GM18858 (cell line): ENCODE data around the gene MAP6.

ENCODE experiments used
- ATAC-seq: cut with Tn5 transposase; IDR thresholded peaks from one replicate; pipeline ENCODE4 v1.9.1; 2021; ENCODE audit not compliant: unreplicated experiment

The MAP6 gene

DNA sequence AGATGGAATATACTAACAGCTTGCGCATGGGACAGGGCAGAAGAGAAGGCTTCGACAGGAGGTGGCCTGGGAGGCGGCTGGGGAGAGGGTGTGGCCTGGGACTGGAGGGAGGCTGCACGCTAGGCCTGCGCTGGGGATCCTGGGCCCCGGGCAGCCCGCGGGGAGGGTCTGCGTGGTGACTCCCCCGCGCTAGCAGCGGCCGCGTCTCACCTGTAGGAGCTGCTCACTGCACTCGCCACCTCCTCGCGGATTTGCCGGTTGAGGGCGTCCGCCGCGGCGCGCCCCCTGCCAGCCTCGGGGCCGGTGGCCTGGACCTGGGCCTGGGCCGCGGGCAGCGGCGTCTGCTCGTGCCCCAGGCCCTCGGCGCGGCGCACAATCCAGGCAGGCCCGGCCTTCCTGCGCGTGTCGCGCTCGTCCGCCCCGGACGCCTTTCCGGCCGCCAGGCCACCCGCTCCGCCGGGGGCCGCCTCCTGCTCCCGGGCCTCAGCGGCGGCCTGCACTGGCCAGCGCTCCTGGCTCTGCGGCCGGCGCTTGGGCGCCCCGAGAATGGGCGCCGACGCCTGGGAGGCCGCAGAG lies 1.5 kb downstream of the MAP6 start:
- no peak for ATAC-seq

DNA sequence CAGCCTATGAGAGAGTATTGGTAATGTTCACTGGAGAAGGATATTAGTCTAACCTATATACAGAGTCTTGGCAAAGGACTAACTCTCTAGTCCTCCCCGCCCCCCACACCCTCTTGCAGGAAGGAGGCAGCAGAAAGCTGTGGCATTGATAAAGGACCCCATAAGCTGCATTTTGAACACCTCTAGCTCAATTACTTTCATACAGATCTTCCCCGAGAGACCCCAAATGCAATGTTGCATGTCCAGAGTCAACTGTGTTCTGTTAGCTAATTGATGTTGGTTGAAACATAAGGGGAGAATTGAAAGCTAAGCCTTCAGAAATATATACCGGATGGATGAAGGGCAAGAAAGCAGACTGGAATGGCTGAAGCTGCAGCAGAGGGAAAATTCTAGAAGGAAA lies 2.8 kb downstream of the MAP6 start:
- no peak for ATAC-seq

DNA sequence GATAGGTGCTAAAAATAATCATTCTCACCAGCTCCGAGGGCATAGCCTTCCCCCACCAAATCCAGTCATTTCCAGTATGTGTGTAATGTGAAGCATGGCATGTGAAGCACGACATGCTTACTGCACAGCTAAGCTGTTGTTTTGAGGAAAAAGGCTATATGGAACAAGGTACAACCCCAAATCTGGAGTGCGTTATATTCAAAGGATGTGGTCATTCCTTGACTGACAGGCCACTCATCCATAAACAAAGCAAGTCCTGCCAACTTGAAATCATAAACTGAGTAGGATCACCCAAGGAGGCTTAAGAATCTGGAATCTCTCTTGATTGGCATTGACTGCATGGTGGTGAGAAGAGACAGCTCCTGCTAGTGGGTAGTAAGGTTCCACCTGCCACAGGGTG lies 3.7 kb downstream of the MAP6 start:
- ATAC-seq = no peak

DNA sequence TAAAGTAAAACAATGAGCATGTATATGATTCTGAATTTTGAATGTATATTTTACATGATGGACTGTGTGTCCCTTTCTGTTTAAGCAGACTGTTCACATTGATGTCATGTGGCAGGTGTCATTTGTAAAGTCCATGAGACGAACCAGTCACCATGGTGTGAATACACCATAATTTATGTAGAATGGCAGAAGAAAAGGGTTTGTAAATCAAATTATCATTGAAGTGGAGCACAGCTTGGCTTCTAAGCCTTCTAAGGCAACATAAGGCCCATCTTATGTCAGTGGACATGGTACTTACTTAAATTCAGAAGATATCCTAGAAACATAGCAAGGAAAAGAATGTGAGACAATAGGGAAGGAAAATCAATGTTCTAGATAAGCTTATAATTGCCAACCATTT lies 4.4 kb downstream of the MAP6 start:
- ATAC-seq = no peak

DNA sequence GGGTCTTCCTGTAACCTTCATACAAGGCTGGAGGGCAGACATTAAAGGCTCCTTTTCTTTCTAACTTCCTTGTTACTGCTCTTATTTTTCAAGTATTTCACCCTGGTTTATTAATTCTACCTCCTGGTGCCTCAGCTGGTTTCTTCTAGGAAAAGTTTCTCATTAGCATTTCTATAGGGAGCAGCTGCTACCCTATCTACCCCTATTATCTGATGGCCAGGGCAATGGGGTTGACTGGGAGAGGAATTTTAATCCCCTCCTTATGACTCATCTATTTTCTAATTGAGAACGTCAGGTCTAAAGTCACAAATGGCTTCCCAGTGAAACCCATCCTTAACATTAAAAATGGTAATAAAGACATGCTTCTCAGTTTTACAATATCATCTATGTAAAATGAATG lies 5.0 kb downstream of the MAP6 start:
- no peak for ATAC-seq

DNA sequence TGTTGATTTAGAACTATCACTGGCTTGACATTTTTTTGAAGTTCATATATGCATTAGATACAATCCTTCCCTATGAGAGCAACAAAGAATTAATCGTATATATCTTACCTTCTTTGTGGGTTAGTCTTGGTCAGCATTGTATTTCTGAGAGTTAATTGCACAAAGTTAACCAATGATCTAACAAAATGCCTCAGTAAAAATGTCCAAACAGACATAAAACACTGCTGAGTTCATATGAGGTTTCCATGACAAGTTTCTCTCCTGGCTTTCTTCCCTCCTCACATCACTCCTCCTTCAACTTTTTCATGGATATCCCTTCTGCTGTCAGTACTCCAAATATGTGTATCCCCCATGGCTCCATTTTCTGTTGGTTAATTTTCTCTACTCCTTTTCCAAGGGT lies 9.0 kb downstream of the MAP6 start:
- no peak for ATAC-seq

DNA sequence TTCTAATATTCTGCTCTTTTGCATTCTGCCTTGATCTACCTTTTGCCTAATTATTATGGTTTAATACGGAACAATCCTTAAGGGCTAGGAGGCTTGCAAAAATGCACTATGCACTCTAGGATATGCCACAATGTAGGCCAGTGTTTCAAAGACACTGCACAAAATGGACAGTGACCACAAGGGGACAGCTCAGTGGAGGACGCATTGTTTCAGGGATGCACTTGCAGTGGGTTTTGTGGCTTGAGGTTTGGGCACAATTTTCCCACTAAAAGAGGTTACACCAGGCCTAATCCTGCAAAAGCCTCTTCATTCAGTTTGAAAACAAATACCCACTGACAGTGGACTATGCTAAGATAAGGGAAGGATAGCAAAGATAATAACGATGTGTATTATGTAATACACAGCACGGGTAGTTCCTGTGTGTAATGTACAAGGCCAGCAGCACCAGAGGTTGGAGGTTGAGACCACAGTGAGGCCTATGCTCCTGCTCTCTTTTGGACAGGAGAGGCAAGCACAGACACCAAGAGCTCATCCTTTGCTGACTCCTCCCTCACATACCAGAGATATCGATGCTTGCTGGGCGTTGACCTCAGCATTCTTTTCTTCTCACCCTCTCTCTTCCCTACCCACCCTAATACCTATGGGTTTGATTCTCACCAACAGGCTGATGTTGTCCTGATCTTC lies 12.7 kb downstream of the MAP6 start:
- no peak for ATAC-seq

DNA sequence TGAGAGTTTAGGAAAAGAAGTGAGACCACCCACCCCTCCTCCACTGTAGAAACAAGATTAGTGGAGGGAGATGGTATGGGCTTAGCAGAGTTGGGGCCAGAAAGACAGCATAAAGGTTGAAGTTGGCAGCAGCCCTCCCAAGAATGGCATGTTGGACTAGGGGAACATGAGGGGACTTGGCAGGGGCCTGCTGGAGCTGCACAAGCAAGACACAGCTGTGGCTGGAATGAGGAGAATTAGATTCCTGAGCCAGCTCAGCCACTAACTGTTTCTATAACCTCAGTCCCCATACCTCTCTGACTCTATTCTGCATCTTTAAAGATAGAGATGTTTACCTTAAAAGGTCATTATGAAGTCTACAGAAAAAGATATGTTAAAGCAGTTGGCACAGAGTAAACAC lies 13.2 kb downstream of the MAP6 start:
- ATAC-seq = no peak

DNA sequence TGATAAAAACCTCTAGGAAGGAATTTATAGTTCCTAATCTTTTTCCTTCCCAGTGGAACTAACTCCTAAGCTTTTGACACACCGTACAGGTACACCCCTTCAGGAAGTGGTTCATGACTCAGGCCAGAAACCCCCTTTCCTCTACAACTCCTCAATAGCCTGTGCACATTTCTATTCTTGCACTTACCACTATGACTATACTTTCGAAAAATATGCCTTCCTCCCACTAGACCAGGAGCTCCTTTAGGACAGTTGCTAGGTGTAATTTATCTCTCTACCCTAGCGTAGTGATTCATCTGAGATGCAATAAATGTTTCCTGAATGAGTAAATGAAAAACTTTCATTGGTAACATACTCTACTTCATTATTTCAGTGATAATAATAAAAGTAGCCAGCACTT lies 14.5 kb downstream of the MAP6 start:
- peak; percentile 74 for ATAC-seq

DNA sequence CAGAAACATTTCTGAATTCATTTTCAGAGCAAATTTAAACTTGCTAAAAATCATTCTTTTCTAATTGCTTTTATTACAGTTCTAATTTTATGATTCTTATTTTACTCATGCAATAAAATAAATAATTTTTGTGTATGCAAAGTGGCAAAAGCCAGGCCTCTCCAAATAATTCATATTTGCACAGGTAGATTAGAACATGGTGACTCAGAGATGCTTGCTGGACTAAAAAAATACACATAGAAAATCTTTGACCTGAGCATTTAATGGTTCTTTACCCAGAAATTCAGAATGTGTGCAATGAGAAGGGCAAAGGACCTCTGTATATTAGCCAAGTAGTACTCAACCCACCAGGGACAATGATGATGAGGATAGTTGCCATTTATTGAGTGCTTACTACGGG lies 15.3 kb downstream of the MAP6 start:
- ATAC-seq = no peak

DNA sequence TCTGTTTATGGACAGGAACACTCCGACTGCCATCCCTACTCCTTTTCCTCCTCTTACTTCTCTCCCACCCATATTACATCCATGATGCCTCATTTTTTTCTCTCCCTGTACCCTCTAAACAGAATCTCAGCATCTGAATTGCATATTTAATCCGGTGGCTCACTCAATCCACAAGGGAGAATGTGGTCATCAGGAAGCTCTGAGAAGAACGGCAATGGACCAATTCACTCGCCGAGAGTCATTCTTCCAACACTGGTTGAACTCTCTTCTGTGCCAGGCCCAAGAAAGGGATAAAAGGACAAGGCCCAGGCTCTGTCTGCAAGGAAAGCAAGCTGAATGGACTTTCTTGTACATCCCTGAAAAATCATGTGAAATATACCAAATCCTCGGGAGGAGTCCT lies 15.9 kb downstream of the MAP6 start:
- no peak for ATAC-seq

DNA sequence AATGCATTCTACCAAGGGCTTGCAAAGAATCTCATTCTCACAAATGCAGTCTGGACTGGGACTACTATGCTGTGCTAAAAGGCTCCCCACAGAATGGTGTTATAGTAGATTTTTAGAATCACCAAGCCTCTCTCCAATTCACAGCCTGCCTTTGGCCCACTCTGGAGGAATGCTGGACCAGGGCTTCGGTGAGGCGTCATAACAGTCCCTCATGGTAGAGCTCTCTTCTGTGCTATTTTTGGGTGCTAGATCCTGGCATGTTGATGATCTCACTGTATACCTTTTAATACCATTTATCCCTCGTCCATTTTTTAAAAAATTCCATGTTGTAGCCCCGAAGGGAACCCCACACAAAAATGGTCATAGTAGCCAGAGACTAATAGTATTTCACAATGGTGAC lies 17.6 kb downstream of the MAP6 start:
- ATAC-seq = no peak

DNA sequence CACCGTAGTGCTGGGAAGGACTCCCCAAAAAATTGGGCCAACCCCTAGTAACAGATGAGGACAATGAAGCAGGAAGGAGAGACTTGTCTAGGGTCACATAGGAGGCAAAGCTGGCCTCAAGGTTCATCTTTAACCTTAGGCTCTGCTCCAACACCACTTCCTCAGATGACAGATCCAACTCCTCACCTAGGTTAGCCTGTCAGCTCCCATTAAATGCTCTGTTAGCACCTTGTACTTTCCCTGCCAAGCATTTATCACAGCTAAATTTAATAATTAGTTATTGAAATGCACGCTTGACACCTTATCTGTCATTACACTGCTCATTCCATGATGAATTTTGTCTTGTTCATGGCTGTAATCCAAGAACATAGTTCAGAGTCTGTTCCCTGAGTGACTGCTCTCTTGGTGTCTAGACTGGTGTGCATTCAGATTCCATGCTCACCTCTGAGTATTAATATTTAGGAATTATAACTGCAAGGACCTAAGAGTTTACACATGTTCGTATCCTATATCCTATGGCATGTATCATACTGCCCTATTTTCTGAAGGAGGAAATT lies 18.6 kb downstream of the MAP6 start:
- ATAC-seq = no peak

DNA sequence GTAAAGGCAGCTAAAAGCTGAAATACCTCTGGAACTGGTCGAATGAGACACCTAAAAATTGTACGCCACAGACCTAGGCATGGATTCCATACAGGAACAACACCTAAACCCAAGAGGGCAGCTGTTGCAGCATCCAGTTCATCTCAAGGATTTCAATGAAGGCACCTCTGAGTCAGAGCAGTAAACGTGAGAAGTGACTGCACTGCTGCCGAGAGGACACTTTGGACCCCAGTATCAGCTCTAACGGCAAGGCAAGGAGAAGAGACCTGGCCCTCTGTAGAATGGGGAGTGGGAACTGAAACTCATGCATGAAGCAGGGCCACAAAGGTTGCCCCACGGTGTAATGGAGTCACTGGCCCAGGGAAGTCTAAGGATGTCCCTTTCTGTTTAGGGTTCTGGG lies 23.9 kb downstream of the MAP6 start:
- no peak for ATAC-seq

DNA sequence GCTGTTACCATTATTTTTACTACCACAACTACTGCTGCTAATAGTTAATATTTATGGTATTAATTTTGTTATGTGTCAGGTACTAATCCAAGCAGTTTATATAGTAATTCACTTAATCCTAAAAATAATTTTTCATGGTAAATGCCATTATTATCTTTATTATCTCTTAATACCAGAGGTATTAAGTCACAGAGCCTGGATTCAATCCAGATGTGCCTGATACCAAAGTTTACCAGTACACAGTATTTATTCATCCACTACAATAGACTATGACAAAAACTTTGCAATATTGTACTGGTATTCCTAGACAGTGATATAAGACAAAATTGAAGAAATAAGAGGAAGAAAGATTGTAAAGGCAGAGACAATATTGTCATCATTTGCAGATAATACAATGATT lies 24.5 kb downstream of the MAP6 start:
- no peak for ATAC-seq

DNA sequence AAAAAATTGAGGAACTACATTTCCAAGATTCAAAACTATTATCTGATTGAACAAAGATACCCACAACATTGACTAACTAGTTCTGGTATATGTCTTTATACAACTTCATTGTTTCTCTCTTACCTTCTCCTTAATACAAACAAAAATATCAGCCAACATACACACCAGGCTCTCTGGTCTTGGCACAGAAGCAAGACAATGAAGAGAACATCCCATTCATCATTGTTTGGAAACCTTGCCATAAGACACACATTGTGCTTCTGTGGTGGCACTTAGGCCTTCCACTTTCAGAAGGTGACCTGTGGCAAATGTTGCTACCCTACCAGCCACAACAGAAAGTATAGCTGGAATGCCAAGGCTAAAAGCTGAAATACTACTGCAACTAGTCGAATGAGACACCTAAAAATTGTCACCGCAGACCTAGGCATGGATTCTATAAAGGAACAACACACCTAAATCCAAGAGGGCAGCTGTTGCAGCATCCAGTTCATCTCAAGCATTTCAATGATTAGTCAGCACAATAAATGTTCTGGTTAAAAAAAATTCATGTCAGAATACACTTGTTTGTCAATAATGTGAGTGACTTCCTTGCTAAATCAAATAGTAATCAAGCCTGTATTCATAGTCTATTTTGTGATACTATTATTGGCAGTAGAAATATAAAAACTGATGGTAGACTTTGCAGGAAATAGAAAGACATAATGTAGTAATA lies 26.3 kb downstream of the MAP6 start:
- no peak for ATAC-seq

DNA sequence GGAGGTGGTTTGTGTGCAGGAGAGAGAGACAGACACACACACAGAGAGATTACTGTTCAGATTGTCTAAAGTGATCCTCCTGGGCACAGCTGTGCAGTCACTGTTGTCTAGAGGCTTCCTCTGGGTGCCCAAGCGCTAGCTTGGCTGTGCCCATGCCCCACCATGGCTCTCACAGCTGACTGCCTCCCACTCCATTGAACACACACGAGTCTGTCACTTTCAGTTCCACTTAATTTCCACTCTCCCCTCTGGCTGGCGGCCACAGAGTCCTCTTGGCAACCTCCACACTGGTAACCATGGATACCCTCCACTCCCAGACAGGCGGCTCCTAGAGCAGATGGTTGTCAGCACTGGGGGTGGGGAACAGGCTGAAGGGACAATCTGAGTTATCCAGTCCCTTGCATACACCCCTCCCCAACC lies 29.1 kb downstream of the MAP6 start:
- ATAC-seq = no peak

DNA sequence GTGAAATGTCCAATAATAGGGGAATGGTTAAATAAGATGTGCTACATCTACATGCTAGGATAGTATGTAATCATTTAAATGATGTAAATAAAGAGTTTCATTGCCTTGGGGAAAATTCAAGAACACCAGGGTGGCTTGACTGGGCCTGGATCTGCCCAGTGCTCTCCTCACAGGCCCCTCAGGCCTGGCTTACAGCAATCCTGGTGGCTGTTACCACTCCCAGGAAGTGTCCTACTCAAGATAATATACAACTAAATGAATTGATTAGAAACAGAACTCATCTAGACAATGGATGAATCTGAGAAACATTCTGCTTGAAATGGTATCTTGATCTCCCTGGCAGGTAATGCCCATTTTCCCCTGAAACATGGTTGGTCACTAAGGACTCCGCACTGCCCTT lies 30.8 kb downstream of the MAP6 start:
- no peak for ATAC-seq

DNA sequence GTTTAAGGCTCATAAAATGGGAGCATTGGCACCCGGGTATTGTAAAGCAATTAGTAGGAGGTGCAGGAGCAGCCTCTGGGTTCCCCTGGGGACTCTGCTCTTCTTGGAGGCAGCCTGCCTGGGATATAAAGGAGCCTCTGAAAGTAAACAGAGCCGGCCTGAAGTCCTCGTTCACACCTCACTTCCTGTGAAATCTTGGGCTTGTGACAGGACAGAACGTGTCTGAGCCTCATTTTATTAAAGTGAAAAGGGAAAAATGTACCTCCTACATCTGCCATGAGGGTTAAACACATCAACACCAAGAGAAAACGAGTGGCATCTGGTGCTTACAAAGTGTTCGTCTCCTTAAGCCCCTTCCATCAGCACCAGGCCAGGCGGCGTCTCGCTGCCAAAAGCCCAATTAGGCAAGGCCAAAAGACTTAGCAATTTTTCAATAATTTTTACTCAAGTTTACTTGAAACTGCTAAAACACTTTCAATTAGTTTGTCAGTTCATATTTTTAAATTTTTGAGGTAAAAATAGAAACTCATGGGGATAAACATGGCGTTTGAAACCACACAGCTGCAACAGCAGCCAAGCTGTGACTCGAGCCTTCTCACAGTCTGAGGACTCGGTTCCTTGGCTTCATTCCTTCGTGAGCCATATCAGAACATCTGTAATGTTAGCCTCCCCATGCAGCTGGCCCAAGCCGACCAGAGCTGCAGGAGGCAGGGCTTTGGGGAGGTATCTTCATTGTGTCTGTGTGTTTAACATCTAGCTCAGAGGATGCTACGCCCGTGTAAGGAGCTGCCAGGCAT lies 33.6 kb downstream of the MAP6 start:
- ATAC-seq = no peak

DNA sequence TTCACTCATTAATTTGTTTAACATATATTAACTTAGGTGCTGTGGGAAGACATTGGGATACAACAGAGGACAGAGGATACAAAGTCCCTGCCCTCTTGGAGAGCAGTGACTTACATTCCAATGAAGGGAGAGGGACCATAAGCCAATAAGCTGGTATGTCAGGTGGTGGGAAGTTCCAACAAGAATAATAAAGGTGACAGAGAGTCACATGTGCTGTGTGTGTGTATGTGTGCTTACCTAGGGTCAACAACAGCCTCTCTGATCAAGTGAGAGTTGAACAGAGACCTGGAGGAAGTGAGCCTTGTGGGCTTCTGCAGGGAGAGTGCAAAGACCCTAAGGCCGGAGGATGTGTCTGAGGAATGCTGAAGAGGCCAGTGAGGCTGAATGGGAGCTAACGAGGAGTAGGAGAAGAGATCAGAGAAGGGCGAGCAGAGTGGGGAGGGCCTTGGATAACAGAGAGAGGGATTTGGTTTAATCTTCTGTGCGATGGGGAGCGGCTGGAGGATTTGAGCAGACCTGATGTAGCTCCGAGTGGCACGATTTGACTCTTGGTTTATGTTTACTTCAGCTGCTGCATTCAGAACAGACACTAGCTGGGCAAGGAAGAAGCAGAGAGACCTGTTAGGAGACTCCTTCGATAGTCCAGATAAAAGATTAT lies 35.3 kb downstream of the MAP6 start:
- no peak for ATAC-seq

DNA sequence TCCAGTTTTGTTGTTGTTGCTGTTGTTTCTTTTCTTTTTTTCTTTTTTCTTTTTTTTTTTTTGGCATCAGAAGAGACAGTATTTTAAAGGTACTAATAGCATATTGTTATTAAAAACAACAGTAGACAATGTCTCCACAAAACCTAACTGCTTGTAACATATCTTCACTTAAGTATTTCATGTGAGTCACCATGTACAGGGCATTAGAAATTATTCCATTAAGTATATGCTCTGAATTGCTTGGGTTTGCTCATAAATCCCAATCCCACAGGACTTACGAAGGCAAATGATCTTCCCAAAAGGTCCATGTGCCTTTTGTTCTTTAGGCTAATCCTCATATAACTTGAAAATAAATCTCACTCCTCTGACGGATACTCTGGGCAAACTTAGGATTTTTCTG lies 35.9 kb downstream of the MAP6 start:
- no peak for ATAC-seq
